OCI-LY7 (cell line): ENCODE data around the gene KCNG1. TPM values are rescaled to one million over a fixed set of nuclear protein-coding genes. Genes with fewer than 3 reads are reported as not detected.

Source experiments
- BruUV-seq: library from RNA; stranded (reverse); fragments of 400-500 nt; replicated peaks from 2 replicates; lab custom pipeline; 2021; lab: Mats Ljungman, UMichigan
- CTCF ChIA-PET: fragments of 300-600 bp; sonication (Branson Sonifier 250); formaldehyde crosslinking; loops from one replicate; lab custom pipeline; 2022; ENCODE audit warnings: antibody characterized with exemption; ENCODE audit not compliant: unreplicated experiment; lab: Charles Lee
- POLR2A ChIA-PET: fragments of 300-600 bp; sonication (Branson Sonifier 250); formaldehyde crosslinking; loops from one replicate; lab custom pipeline; 2022; ENCODE audit warnings: antibody characterized with exemption; lab: Charles Lee
- DNase-seq: peaks from one replicate; pipeline ENCODE4 v3.0.0-alpha.2; 2015; ENCODE audit warnings: low spot score
- H2AFZ ChIP-seq: fragments of 200-600 bp; sonication (generic), shearing (Covaris generic); 2 replicates; pipeline ENCODE4 v1.6.1; 2014; ENCODE audit warnings: mild to moderate bottlenecking, antibody characterized with exemption, low read length, moderate library complexity
- H3K27ac ChIP-seq: fragments of 200-600 bp; sonication (generic); 2 replicates; pipeline ENCODE4 v1.5.1; 2014; ENCODE audit warnings: mixed run types, low read depth, mild to moderate bottlenecking, moderate library complexity, low read length, inconsistent platforms; ENCODE audit not compliant: poor library complexity, severe bottlenecking
- H3K36me3 ChIP-seq: fragments of 200-600 bp; sonication (generic); 2 replicates; pipeline ENCODE4 v1.6.1; 2014; ENCODE audit warnings: mild to moderate bottlenecking, antibody characterized with exemption, low read length, moderate library complexity, mixed read lengths; ENCODE audit not compliant: insufficient read depth
- H3K4me1 ChIP-seq: fragments of 200-600 bp; sonication (generic); 2 replicates; pipeline ENCODE4 v1.5.1; 2014; ENCODE audit warnings: mild to moderate bottlenecking, low read length; ENCODE audit not compliant: insufficient read depth, poor library complexity, severe bottlenecking
- H3K4me2 ChIP-seq: fragments of 200-600 bp; sonication (generic); 2 replicates; pipeline ENCODE4 v1.6.1; 2014; ENCODE audit warnings: mild to moderate bottlenecking, low read length
- H3K4me3 ChIP-seq: fragments of 200-600 bp; sonication (generic); 2 replicates; pipeline ENCODE4 v1.5.1; 2014; ENCODE audit warnings: mild to moderate bottlenecking, low read depth, low read length; ENCODE audit not compliant: poor library complexity, severe bottlenecking
- H3K79me2 ChIP-seq: fragments of 200-600 bp; sonication (generic); 2 replicates; pipeline ENCODE4 v1.6.1; 2016; ENCODE audit warnings: low read depth, mild to moderate bottlenecking, low read length, moderate library complexity, mixed read lengths; ENCODE audit not compliant: insufficient read depth
- H3K9me2 ChIP-seq: fragments of 200-600 bp; sonication (generic); 2 replicates; pipeline ENCODE4 v1.6.1; 2016; ENCODE audit warnings: mild to moderate bottlenecking, low read length, mixed read lengths; ENCODE audit not compliant: insufficient read depth
- H3K9me3 ChIP-seq: fragments of 200-600 bp; sonication (generic); 2 replicates; pipeline ENCODE4 v1.6.1; 2014; ENCODE audit warnings: mild to moderate bottlenecking, mixed run types, low read length, mixed read lengths
- H4K20me1 ChIP-seq: fragments of 200-600 bp; sonication (generic); 2 replicates; pipeline ENCODE4 v1.6.1; 2014; ENCODE audit warnings: mild to moderate bottlenecking, antibody characterized with exemption, low read length, moderate library complexity, mixed read lengths; ENCODE audit not compliant: insufficient read depth
- EZH2phosphoT487 ChIP-seq: fragments of 200-600 bp; sonication (generic); IDR thresholded peaks from 2 replicates; pipeline ENCODE4 v1.6.1; 2018; ENCODE audit warnings: low read depth, borderline replicate concordance, mild to moderate bottlenecking, mixed run types, antibody characterized with exemption, low read length, moderate library complexity, mixed read lengths
- intact Hi-C: fragments of 100-400 bp; cut with micrococcal nuclease; formaldehyde crosslinking; loops from one replicate; pipeline ENCODE4 v1.10.0; 2022; ENCODE audit not compliant: unreplicated experiment
- total RNA-seq, 2 experiments: library from RNA; depleted of rRNA in 1 of 2; stranded (reverse); fragments of >200 nt in 1 of 2; shearing (Covaris generic) in 1 of 2; gene quantifications; 2 replicates each; pipeline ENCODE4 v1.2.3, GENCODE V29; 2014 to 2022
- TF ChIP-seq, protein P1 (sequence below): fragments of 200-600 bp; sonication (generic); conservative IDR thresholded peaks from 2 replicates; pipeline ENCODE4 v1.5.1; 2014; ENCODE audit warnings: mild to moderate bottlenecking, antibody characterized with exemption, low read length, moderate library complexity, mixed read lengths

KCNG1 gene
- total RNA-seq, 2 experiments from 2014 or later, result not detected

DNA sequence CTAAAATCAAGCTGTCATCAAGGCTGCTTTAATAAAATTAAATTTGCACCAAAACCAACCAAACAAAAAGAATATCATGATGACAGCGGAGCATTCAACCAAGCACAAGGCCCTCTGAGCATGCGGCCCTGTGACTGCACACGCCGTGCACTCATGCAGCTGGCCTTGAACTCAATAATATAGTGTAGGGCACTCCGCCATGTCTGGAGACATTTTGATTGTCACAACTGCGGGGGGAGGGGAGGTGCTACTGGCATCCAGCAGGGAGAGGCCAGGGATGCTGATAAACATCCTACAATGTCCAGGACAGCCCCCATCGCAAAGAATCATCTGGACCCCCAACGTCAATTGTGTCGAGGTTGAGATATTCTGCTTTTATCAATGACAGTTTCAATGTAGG is 54.6 kb downstream of the KCNG1 start:
- BruUV-seq, result no TSS peak
- POLR2A ChIA-PET, result interaction anchor here (0.5 to 0.9 kb wide), 3 partner anchors 10 to 565 kb away, joined by 3 to 4 read pairs (median 4); partner anchors contain the start of genes DPM1 and MOCS3

DNA sequence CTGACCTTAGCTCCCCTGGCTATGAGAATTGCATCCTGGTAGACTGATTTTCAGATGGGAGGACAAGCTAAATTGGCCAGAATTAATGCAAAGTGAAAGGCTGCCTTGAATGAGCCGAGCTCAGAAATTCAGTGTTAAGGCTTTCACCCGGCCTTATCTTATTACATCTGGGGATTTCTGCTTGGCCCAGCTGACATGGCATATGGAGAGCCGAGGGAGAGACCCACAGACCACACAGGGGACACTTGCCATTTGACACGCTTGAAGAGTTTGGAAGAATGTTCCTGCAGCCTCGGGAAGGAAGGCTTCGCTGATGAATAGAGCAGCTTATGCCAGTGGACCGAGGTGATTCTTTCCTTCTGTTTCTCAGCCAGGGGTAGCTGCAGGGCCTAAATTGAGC is 55.3 kb downstream of the KCNG1 start:
- intact Hi-C loops, result no loop called here

More for the DNA sequence above, 54.6 kb downstream of the KCNG1 start:
- Histone ChIP-seq H3K27ac (no peak overlapping the region), H2AFZ (no peak overlapping the region), H3K4me3 (no peak overlapping the region), H3K36me3 (no peaks in the 10 kb centered on the region), H3K4me2 (no peak overlapping the region), H3K9me2 (no peaks in the 10 kb centered on the region), H3K79me2 (no peaks in the 10 kb centered on the region), H3K4me1 (no peaks in the 10 kb centered on the region), H4K20me1 (no peaks in the 10 kb centered on the region), H3K9me3 (no peaks in the 10 kb centered on the region)
- CTCF ChIA-PET, result no interaction called here
- no peak for DNase-seq
- TF ChIP-seq EZH2phosphoT487, result no peak
- TF ChIP-seq, protein P1, sequence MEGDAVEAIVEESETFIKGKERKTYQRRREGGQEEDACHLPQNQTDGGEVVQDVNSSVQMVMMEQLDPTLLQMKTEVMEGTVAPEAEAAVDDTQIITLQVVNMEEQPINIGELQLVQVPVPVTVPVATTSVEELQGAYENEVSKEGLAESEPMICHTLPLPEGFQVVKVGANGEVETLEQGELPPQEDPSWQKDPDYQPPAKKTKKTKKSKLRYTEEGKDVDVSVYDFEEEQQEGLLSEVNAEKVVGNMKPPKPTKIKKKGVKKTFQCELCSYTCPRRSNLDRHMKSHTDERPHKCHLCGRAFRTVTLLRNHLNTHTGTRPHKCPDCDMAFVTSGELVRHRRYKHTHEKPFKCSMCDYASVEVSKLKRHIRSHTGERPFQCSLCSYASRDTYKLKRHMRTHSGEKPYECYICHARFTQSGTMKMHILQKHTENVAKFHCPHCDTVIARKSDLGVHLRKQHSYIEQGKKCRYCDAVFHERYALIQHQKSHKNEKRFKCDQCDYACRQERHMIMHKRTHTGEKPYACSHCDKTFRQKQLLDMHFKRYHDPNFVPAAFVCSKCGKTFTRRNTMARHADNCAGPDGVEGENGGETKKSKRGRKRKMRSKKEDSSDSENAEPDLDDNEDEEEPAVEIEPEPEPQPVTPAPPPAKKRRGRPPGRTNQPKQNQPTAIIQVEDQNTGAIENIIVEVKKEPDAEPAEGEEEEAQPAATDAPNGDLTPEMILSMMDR, result no peak
- intact Hi-C loops, result no loop called here

More for the DNA sequence above, 55.3 kb downstream of the KCNG1 start:
- Histone ChIP-seq H3K4me1 (no peaks in the 10 kb centered on the region), H4K20me1 (no peaks in the 10 kb centered on the region), H3K4me3 (no peak overlapping the region), H3K9me3 (no peaks in the 10 kb centered on the region), H3K79me2 (no peaks in the 10 kb centered on the region), H3K27ac (no peak overlapping the region), H3K36me3 (no peaks in the 10 kb centered on the region), H3K9me2 (no peaks in the 10 kb centered on the region), H3K4me2 (no peak overlapping the region), H2AFZ (no peak overlapping the region)
- no TSS peak for BruUV-seq
- DNase-seq, result no peak
- POLR2A ChIA-PET, result interaction anchor here (0.5 to 0.9 kb wide), 2 partner anchors 9 to 174 kb away, joined by 3 to 4 read pairs; partner anchors contain the start of genes DPM1 and MOCS3
- TF ChIP-seq EZH2phosphoT487, result no peak
- TF ChIP-seq, protein P1, result no peak
- CTCF ChIA-PET, result interaction anchor here (0.6 kb wide), 1 partner anchor 1050 kb away, joined by 4 read pairs; no protein-coding TSS in a partner anchor
